Activated B cell treated with CpG ODN at 0.5 μM for 24 hours (primary cell): ENCODE results near the gene KIT. TPM values are rescaled to one million over a fixed set of nuclear protein-coding genes. Genes with fewer than 3 reads are reported as not detected.

Source experiments
- ATAC-seq: fragments of 200-7000 bp; cut with Tn5 transposase; one replicate; pipeline ENCODE4 v1.10.0; 2021; ENCODE audit warnings: low read depth, mild to moderate bottlenecking, moderate library complexity
- CTCF ChIA-PET: fragments of 350-600 bp; sonication (Branson Sonifier 250); formaldehyde crosslinking; loops from one replicate; lab custom pipeline; 2021; ENCODE audit warnings: antibody characterized with exemption; lab: Charles Lee
- POLR2A ChIA-PET: fragments of 350-600 bp; sonication (Branson Sonifier 250); formaldehyde crosslinking; loops from one replicate; lab custom pipeline; 2021; ENCODE audit warnings: antibody characterized with exemption; lab: Charles Lee
- DNase-seq: peaks from one replicate; pipeline ENCODE4 v3.0.0; 2022
- H3K27ac Mint-ChIP-seq: one replicate; pipeline ENCODE4 v1.8.0; 2020; ENCODE audit warnings: mixed read lengths
- H3K27me3 Mint-ChIP-seq: one replicate; pipeline ENCODE4 v1.8.0; 2021; ENCODE audit warnings: mixed read lengths
- H3K36me3 Mint-ChIP-seq: one replicate; pipeline ENCODE4 v1.8.0; 2021; ENCODE audit warnings: low read depth, mixed read lengths
- H3K4me1 Mint-ChIP-seq: one replicate; pipeline ENCODE4 v1.8.0; 2021; ENCODE audit warnings: mixed read lengths
- H3K4me3 Mint-ChIP-seq: one replicate; pipeline ENCODE4 v1.8.0; 2020; ENCODE audit warnings: mild to moderate bottlenecking, mixed read lengths
- H3K9me3 Mint-ChIP-seq: one replicate; pipeline ENCODE4 v1.8.0; 2020; ENCODE audit warnings: mixed read lengths
- CTCF ChIP-seq: fragments of 200-600 bp; IDR thresholded peaks from one replicate; pipeline ENCODE4 v1.8.0; 2022; ENCODE audit warnings: antibody characterized with exemption, mild to moderate bottlenecking
- intact Hi-C: fragments of 100-400 bp; cut with micrococcal nuclease; formaldehyde crosslinking; loops from one replicate; pipeline ENCODE4 v1.15.1; 2024
- total RNA-seq: library from RNA; stranded (reverse); gene quantifications from 2 replicates; pipeline ENCODE4 v1.2.3, GENCODE V29; 2022

Gene KIT
- total RNA-seq, 1 donor from 2014 or later, result not detected

DNA sequence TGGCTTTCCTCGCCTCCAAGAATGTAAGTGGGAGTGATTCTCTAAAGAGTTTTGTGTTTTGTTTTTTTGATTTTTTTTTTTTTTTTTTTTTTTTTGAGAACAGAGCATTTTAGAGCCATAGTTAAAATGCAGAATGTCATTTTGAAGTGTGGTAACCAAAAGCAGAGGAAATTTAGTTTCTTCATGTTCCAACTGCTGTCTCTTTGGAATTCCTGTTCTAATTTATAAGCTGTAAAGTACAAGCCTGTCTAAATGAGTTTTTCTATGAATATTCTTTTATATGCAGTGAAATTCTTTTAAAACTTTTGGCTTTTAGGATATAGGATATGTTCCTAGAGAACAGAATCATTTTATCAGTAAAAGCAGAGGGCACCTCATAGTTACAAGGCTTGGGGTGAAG lies 74.2 kb downstream of the KIT start:
- Mint-ChIP-seq H3K9me3 (no peaks in the 10 kb centered on the region), H3K27ac (no peak overlapping the region), H3K27me3 (no peaks in the 10 kb centered on the region), H3K4me3 (no peak overlapping the region), H3K4me1 (peaks cover 19% of the 10 kb centered on the region), H3K36me3 (no peaks in the 10 kb centered on the region)
- DNase-seq, result no peak
- no peak for TF ChIP-seq CTCF
- CTCF ChIA-PET, result no interaction called here
- intact Hi-C loops, result no loop called here
- no peak for ATAC-seq
- POLR2A ChIA-PET, result no interaction called here

DNA sequence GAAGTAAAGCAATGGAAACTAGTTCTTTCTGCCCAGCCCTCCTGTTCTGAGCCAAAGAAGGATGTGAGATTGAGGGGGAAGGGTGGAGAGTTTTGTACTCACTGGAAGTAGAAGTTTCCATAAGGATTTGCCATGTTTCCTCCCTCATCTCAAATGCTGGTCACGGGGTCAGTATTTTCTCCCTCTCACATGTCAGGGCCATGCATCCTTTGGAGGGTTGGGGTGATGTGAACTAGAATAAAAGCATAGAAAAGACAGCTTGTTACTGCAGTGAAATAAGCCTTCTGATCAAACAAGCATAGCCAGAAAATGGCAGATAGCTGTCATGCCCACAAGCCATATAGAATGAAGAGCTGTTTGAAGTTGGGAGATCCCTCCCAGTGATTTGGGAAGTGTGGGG lies 79.7 kb downstream of the KIT start:
- DNase-seq (no peak), ATAC-seq (no peak)
- Mint-ChIP-seq H3K36me3 (no peaks in the 10 kb centered on the region), H3K27ac (no peak overlapping the region), H3K9me3 (no peaks in the 10 kb centered on the region), H3K4me1 (peaks cover under 1% of the 10 kb centered on the region), H3K27me3 (no peaks in the 10 kb centered on the region), H3K4me3 (no peak overlapping the region)
- ChIA-PET CTCF (no interaction called here), POLR2A (no interaction called here)
- no peak for TF ChIP-seq CTCF
- intact Hi-C loops, result no loop called here

DNA sequence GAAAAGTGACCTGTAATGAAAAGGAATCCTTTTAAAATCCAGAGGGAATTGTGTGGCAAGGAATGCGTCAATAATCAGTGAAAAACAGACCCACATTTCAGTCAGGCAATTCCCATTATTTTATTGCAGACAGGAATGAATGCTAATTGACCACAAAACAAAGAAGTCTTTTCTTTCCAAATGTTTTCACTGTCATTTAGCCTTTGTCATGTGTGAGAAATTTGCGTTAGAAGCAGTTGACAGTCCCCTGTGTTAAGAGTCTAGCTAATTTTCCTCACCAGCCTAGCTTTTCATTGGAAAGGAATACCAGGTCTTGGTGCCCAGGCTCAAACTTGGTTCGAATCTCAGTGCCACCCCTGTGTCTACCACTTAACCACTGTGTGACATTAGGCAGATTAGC lies 83.4 kb downstream of the KIT start:
- intact Hi-C loops, result no loop called here
- Mint-ChIP-seq H3K27ac (no peak overlapping the region), H3K4me1 (peaks cover 4% of the 10 kb centered on the region), H3K4me3 (no peak overlapping the region), H3K9me3 (no peaks in the 10 kb centered on the region), H3K27me3 (no peaks in the 10 kb centered on the region), H3K36me3 (no peaks in the 10 kb centered on the region)
- no peak for TF ChIP-seq CTCF
- ChIA-PET POLR2A (no interaction called here), CTCF (no interaction called here)
- ATAC-seq (no peak), DNase-seq (no peak)

GRCh38 chr4:54742636-54743399 lies 85.1 kb downstream of the KIT start:
- Mint-ChIP-seq H3K27ac (no peak overlapping the region), H3K4me3 (no peak overlapping the region), H3K4me1 (peaks cover 4% of the 10 kb centered on the region), H3K9me3 (no peaks in the 10 kb centered on the region), H3K36me3 (no peaks in the 10 kb centered on the region), H3K27me3 (no peaks in the 10 kb centered on the region)
- ChIA-PET CTCF (no interaction called here), POLR2A (no interaction called here)
- intact Hi-C loops, result no loop called here
- ATAC-seq, result no peak
- no peak for TF ChIP-seq CTCF
- no peak for DNase-seq

DNA sequence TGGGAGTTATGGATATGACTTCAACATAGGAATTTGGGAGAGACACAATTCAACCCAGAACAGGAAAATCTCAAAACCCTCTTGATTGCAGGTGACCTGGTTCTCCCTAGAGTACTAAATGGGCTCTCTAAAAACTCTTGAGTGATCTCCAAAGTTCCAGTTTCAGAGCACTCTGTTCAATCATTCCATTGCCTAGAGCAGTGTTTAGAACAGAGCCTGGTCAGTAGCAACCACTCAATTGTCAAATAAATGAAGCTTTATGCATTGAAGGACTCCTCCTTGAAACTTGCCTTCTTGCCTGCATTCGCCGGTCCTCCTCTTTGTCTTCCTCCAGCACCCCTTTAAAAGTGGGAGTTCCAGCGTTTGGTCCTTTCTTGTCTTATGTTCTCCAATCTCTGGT lies 85.8 kb downstream of the KIT start:
- ATAC-seq, result no peak
- ChIA-PET POLR2A (no interaction called here), CTCF (no interaction called here)
- Mint-ChIP-seq H3K27ac (no peak overlapping the region), H3K4me3 (no peak overlapping the region), H3K27me3 (peaks cover 4% of the 10 kb centered on the region), H3K4me1 (peaks cover 4% of the 10 kb centered on the region), H3K9me3 (peaks cover 2% of the 10 kb centered on the region), H3K36me3 (no peaks in the 10 kb centered on the region)
- TF ChIP-seq CTCF, result no peak
- intact Hi-C loops, result no loop called here
- DNase-seq, result no peak
